Measurements from ENCODE around the gene SF3B5. TPM values are rescaled to one million over a fixed set of nuclear protein-coding genes. Genes with fewer than 3 reads are reported as not detected.

The SF3B5 gene
- total RNA-seq, 1 experiment from 2014 or later: 139 TPM

- H4K20me1 ChIP-seq (ENCODE audit: low read length): no peaks in the 10 kb centered on the region
- no peaks in the 10 kb centered on the region for H3K79me2 ChIP-seq (ENCODE audit: low read length)
- H3K9me2 ChIP-seq (replicated peaks; ENCODE audit: low read length): no peaks in the 10 kb centered on the region
- H2AFZ ChIP-seq (ENCODE audit: low read length): no peak overlapping the region
- H3K27ac ChIP-seq (ENCODE audit: low read length): no peak overlapping the region
- ATAC-seq (no peak), DNase-seq (no peak)
- no peaks in the 10 kb centered on the region for H3K9me3 ChIP-seq (ENCODE audit: low read length)
- H3K4me1 ChIP-seq (ENCODE audit: insufficient read depth, low read length): no peaks in the 10 kb centered on the region
- H3F3A ChIP-seq (ENCODE audit: low read length, unreplicated experiment): no peaks in the 10 kb centered on the region
- POLR2A ChIA-PET (ENCODE audit: unreplicated experiment): no interaction called here
- no peaks in the 10 kb centered on the region for H3K36me3 ChIP-seq (ENCODE audit: low read depth, low read length)
- H3K27me3 ChIP-seq (ENCODE audit: low read length): no peaks in the 10 kb centered on the region
- intact Hi-C loops (cut with micrococcal nuclease): no loop called here
- no peak overlapping the region for H3K4me2 ChIP-seq (ENCODE audit: low read length)
- no peak overlapping the region for H3K4me3 ChIP-seq (ENCODE audit: low read length)
- CTCF ChIA-PET: no interaction called here
- no peak overlapping the region for H3K9ac ChIP-seq (ENCODE audit: low read length)
- no TSS peak for BruUV-seq (replicated peaks)
- TF ChIP-seq CTCF (conservative IDR thresholded peaks at IDR 0.05; ENCODE audit: low read depth, low read length) (no peak), EZH2phosphoT487 (IDR thresholded peaks at IDR 0.05; ENCODE audit: borderline replicate concordance, low read length) (no peak), EZH2 (IDR thresholded peaks at IDR 0.05; ENCODE audit: low read length, unreplicated experiment) (no peak)
These were observed 25.9 kb downstream of the SF3B5 start for GRCh38 chr6:144069506-144069905.

- Histone ChIP-seq H3K27me3 (ENCODE audit: low read length) (no peaks in the 10 kb centered on the region), H3K79me2 (ENCODE audit: low read length) (no peaks in the 10 kb centered on the region), H3F3A (ENCODE audit: low read length, unreplicated experiment) (no peaks in the 10 kb centered on the region), H3K27ac (ENCODE audit: low read length) (no peak overlapping the region), H3K4me2 (ENCODE audit: low read length) (no peak overlapping the region), H3K9me3 (ENCODE audit: low read length) (no peaks in the 10 kb centered on the region), H3K9ac (ENCODE audit: low read length) (no peak overlapping the region), H3K9me2 (replicated peaks; ENCODE audit: low read length) (no peaks in the 10 kb centered on the region), H3K36me3 (ENCODE audit: low read depth, low read length) (no peaks in the 10 kb centered on the region), H3K4me1 (ENCODE audit: insufficient read depth, low read length) (no peaks in the 10 kb centered on the region), H4K20me1 (ENCODE audit: low read length) (no peaks in the 10 kb centered on the region), H2AFZ (ENCODE audit: low read length) (no peak overlapping the region), H3K4me3 (ENCODE audit: low read length) (no peak overlapping the region)
- TF ChIP-seq EZH2phosphoT487 (IDR thresholded peaks at IDR 0.05; ENCODE audit: borderline replicate concordance, low read length): no peak
- no peak for TF ChIP-seq EZH2 (IDR thresholded peaks at IDR 0.05; ENCODE audit: low read length, unreplicated experiment)
- no peak for TF ChIP-seq CTCF (conservative IDR thresholded peaks at IDR 0.05; ENCODE audit: low read depth, low read length)
- no peak for ATAC-seq
- ChIA-PET CTCF (no interaction called here), POLR2A (ENCODE audit: unreplicated experiment) (no interaction called here)
- intact Hi-C loops (cut with micrococcal nuclease): no loop called here
- BruUV-seq (replicated peaks): no TSS peak
- DNase-seq: no peak
These were observed 26.6 kb downstream of the SF3B5 start for GRCh38 chr6:144068794-144069193.

- H4K20me1 ChIP-seq (ENCODE audit: low read length): no peaks in the 10 kb centered on the region
- no peaks in the 10 kb centered on the region for H3K36me3 ChIP-seq (ENCODE audit: low read depth, low read length)
- no peak overlapping the region for H3K27ac ChIP-seq (ENCODE audit: low read length)
- ATAC-seq: no peak
- no peak overlapping the region for H3K9ac ChIP-seq (ENCODE audit: low read length)
- DNase-seq: no peak
- H3K9me3 ChIP-seq (ENCODE audit: low read length): no peaks in the 10 kb centered on the region
- intact Hi-C loops (cut with micrococcal nuclease): no loop called here
- H3K4me2 ChIP-seq (ENCODE audit: low read length): no peak overlapping the region
- H2AFZ ChIP-seq (ENCODE audit: low read length): no peak overlapping the region
- no peaks in the 10 kb centered on the region for H3K4me1 ChIP-seq (ENCODE audit: insufficient read depth, low read length)
- no peak overlapping the region for H3K4me3 ChIP-seq (ENCODE audit: low read length)
- BruUV-seq (replicated peaks): no TSS peak
- H3F3A ChIP-seq (ENCODE audit: low read length, unreplicated experiment): no peaks in the 10 kb centered on the region
- no peaks in the 10 kb centered on the region for H3K27me3 ChIP-seq (ENCODE audit: low read length)
- H3K79me2 ChIP-seq (ENCODE audit: low read length): no peaks in the 10 kb centered on the region
- POLR2A ChIA-PET (ENCODE audit: unreplicated experiment): no interaction called here
- no peak for TF ChIP-seq EZH2phosphoT487 (IDR thresholded peaks at IDR 0.05; ENCODE audit: borderline replicate concordance, low read length)
- TF ChIP-seq EZH2 (IDR thresholded peaks at IDR 0.05; ENCODE audit: low read length, unreplicated experiment): no peak
- TF ChIP-seq CTCF (conservative IDR thresholded peaks at IDR 0.05; ENCODE audit: low read depth, low read length): no peak
- no peaks in the 10 kb centered on the region for H3K9me2 ChIP-seq (replicated peaks; ENCODE audit: low read length)
- CTCF ChIA-PET: no interaction called here
These were observed 28.5 kb downstream of the SF3B5 start for GRCh38 chr6:144066741-144067484.

Data from PC-3 (cell line).